BE2C (cell line): Measurements from ENCODE around the gene LRRC43.

ENCODE experiments used
- DNase-seq: peaks from one replicate; pipeline ENCODE4 v3.0.0-alpha.2; 2020
- H3K27me3 ChIP-seq: fragments of 250-450 bp; sonication (Bioruptor Pico); 2 replicates; pipeline ENCODE4 v1.5.1; 2020; ENCODE audit warnings: mild to moderate bottlenecking
- H3K36me3 ChIP-seq: fragments of 250-450 bp; sonication (Bioruptor Pico); 2 replicates; pipeline ENCODE4 v1.5.1; 2020; ENCODE audit warnings: mild to moderate bottlenecking
- H3K4me1 ChIP-seq: fragments of 250-450 bp; sonication (Bioruptor Pico); 2 replicates; pipeline ENCODE4 v1.5.1; 2020
- H3K4me3 ChIP-seq: 2 replicates; pipeline ENCODE4 v1.5.1; 2011; ENCODE audit warnings: low read depth, low read length
- H3K9me3 ChIP-seq: fragments of 250-450 bp; sonication (Bioruptor Pico); 2 replicates; pipeline ENCODE4 v1.5.1; 2020
- TF ChIP-seq, protein P1 (sequence below): IDR thresholded peaks from 2 replicates; pipeline ENCODE4 v1.5.1; 2012; ENCODE audit warnings: mild to moderate bottlenecking, low read depth, low read length

LRRC43 gene

DNA sequence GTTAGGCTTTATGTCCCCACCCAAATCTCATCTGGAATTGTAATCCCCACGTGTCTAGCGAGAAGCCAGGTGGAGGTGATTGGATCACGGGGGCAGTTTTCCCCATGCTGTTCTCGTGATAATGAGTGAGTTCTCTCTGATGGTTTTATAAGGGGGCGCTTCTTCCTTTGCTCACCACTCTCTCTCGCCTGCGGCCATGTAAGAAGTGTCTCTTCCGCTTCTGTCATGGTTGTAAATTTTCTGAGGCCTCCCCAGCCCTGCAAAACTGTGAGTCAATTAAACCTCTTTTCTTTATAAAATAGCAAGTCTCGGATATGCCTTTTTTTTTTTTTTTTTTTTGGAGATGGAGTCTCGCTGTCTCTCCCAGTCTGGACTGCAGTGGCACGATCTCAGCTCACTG is 22.2 kb upstream of the LRRC43 start:
- Histone ChIP-seq H3K9me3 (no peaks in the 10 kb centered on the region), H3K27me3 (no peaks in the 10 kb centered on the region), H3K4me3 (no peak overlapping the region), H3K36me3 (no peaks in the 10 kb centered on the region), H3K4me1 (no peaks in the 10 kb centered on the region)
- TF ChIP-seq, protein P1, sequence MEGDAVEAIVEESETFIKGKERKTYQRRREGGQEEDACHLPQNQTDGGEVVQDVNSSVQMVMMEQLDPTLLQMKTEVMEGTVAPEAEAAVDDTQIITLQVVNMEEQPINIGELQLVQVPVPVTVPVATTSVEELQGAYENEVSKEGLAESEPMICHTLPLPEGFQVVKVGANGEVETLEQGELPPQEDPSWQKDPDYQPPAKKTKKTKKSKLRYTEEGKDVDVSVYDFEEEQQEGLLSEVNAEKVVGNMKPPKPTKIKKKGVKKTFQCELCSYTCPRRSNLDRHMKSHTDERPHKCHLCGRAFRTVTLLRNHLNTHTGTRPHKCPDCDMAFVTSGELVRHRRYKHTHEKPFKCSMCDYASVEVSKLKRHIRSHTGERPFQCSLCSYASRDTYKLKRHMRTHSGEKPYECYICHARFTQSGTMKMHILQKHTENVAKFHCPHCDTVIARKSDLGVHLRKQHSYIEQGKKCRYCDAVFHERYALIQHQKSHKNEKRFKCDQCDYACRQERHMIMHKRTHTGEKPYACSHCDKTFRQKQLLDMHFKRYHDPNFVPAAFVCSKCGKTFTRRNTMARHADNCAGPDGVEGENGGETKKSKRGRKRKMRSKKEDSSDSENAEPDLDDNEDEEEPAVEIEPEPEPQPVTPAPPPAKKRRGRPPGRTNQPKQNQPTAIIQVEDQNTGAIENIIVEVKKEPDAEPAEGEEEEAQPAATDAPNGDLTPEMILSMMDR = no peak
- no peak for DNase-seq

DNA sequence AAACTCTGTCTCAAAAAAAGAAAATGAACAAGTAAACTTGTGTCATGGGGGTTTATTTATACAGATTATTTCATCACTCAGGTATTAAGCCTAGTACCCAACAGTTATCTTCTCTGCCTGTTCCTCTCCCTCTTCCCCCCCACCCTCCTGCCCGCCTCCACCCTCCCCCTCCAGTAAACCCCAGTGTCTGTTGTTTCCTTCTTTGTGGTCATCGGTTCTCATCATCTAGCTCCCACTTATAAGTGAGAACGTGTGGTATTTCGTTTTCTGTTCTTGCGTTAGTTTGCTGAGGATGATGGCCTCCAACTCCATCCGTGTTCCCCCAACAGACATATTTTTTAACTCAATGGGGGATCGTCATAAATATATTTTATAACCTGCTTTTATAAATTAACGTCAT is 21.2 kb upstream of the LRRC43 start:
- DNase-seq = no peak
- Histone ChIP-seq H3K4me1 (no peaks in the 10 kb centered on the region), H3K4me3 (no peak overlapping the region), H3K36me3 (no peaks in the 10 kb centered on the region), H3K9me3 (no peaks in the 10 kb centered on the region), H3K27me3 (no peaks in the 10 kb centered on the region)
- TF ChIP-seq, protein P1 = no peak

DNA sequence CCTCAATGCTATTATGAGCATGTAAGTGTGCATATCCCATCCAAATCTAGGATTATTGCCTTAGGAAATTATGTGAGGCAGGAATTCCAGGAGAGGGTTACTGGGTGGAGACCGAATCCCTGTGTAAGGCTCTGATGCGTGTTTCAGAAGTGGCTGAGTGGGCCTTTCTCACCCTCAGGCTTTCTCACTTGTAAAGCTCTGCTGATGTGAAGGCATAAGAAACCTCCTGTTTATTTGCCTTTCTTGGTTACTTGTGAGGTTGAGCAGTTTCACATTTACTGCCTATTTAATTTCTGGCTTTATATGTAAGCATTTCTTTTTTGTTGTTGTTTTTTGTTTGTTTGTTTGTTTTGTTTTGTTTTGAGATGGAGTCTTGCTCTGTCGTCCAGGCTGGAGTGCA is 19.9 kb upstream of the LRRC43 start:
- H3K27me3 ChIP-seq = no peaks in the 10 kb centered on the region
- no peaks in the 10 kb centered on the region for H3K4me1 ChIP-seq
- no peak for DNase-seq
- H3K4me3 ChIP-seq = no peak overlapping the region
- TF ChIP-seq, protein P1 = no peak
- H3K9me3 ChIP-seq = no peaks in the 10 kb centered on the region
- no peaks in the 10 kb centered on the region for H3K36me3 ChIP-seq

DNA sequence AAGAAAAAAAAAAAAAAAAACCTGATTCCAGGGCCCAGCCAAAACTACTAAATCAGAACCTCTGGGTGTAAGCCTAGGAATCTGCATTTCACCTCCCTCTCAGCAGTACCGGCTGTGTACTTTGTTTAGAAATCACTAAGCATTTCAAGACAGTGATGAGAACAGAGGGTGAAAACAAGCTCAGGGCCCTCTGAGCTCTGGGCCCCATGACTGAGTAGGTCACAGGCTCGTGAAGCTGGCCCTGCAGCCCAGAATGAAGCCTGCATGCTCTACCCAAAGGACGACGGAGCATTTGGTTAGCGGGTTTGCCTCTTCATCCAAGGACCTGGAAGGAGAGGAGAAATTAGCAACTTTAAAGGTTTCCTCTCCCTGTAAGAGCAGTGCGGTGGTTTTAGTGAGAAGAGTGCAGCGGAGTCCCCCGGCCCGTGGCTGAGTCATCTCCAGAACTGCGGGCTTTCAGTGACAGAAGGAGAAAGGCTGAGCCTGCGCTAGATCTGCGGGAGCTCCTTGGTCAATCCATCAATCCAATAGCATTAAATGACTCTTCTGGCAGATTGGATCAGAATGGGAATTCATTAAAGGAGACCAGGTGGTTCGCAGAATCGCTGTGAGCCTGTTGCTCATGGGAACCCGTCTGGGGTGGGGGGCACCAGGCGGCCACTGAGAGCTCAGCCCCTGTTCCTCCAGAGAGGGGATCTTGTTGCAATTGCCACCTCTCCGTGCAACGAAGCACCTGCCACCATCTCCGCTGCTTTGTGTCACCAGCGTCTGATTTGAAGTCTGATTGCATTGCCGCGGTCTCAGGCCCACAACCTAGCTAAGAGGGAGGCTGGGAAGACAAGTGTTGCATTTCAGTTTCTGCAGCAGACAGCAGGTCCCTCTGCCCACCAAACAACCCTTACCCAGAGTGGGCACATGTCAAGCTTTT is 16.2 kb upstream of the LRRC43 start:
- TF ChIP-seq, protein P1 = no peak
- Histone ChIP-seq H3K27me3 (no peaks in the 10 kb centered on the region), H3K4me3 (no peak overlapping the region), H3K36me3 (no peaks in the 10 kb centered on the region), H3K4me1 (no peaks in the 10 kb centered on the region), H3K9me3 (no peaks in the 10 kb centered on the region; the same call in 1 of the 2 replicates)
- no peak for DNase-seq

DNA sequence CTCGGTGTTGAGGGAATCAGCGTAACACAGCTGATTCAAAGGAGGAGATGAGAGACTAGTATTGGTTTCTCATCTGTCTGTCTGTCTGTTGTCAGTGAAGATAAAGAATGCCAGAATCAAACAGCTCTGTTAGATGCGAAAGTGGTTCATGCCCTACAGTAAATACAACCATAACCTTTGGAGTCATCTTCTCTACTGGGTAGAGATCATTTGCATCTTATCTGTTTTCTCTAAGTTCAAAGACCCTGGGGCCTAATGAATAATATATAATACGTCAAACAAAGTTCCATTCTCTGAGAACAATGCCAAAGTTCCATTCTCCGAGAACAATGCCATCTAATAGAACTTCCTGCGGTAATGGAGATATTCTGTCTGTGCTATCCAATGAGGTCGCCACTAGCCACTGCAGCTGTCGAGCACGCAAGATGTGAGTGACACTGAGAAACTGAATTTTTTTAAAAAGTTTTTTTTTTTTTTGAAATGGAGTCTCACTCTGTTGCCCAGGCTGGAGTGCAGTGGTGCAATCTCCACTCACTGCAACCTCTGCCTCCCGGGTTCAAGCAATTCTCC is 15.5 kb upstream of the LRRC43 start:
- no peak overlapping the region for H3K4me3 ChIP-seq
- H3K36me3 ChIP-seq = no peaks in the 10 kb centered on the region
- H3K9me3 ChIP-seq = no peaks in the 10 kb centered on the region; the same call in 1 of the 2 replicates
- TF ChIP-seq, protein P1 = no peak
- H3K27me3 ChIP-seq = no peaks in the 10 kb centered on the region
- no peaks in the 10 kb centered on the region for H3K4me1 ChIP-seq
- DNase-seq = no peak

DNA sequence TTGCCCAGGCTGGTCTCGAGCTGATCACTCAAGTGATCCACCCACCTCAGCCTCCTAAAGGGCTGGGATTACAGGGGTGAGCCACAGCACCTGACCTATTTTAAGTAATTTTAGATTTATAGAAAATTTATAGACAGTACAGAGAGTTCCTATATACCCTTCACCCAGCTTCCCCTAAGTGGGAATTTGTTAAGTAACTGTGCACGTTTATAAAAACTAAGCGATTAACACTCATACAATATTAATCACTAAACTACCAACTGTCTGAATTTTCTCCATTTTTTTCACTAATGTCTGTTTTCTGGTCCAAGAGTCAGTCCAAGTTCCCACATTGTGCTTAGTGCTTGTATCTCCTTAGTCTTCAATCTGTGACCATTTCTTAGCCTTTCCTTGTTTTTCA is 14.4 kb upstream of the LRRC43 start:
- TF ChIP-seq, protein P1 = no peak
- Histone ChIP-seq H3K4me1 (no peaks in the 10 kb centered on the region), H3K27me3 (no peaks in the 10 kb centered on the region), H3K36me3 (no peaks in the 10 kb centered on the region), H3K9me3 (no peaks in the 10 kb centered on the region; the same call in 1 of the 2 replicates), H3K4me3 (no peak overlapping the region)
- DNase-seq = no peak
